ENCODE data around the gene POLRMT.

- TF ChIP-seq TAF1 (IDR thresholded peaks at IDR 0.05; ENCODE audit: low read depth), result no peak
- no peak for TF ChIP-seq EP300 (IDR thresholded peaks at IDR 0.05; ENCODE audit: borderline replicate concordance)
- TF ChIP-seq REST (IDR thresholded peaks at IDR 0.05; ENCODE audit: low read depth), result no peak
- TF ChIP-seq FOXM1 (IDR thresholded peaks at IDR 0.05; ENCODE audit: borderline replicate concordance, low read depth), result no peak
- no peak for TF ChIP-seq MAX (IDR thresholded peaks at IDR 0.05)
- no peak for TF ChIP-seq YY1 (IDR thresholded peaks at IDR 0.05; ENCODE audit: low read depth)
These were observed 46.3 kb upstream of the POLRMT start for GRCh38 chr19:679418-680286.

Data from Ishikawa (cell line).